Measurements from ENCODE around the gene ADCY2.

- TF ChIP-seq CTCF (IDR thresholded peaks at IDR 0.05) (no peak), POLR2AphosphoS5 (IDR thresholded peaks at IDR 0.05; ENCODE audit: insufficient read depth in 1 of 2, low read depth in 1 of 2) (no peak)
These were observed 277.7 kb downstream of the ADCY2 start for GRCh38 chr5:7673658-7674057.
